Bronchial epithelial cell (primary cell): ENCODE data around the gene RTL10. TPM values are rescaled to one million over a fixed set of nuclear protein-coding genes. Genes with fewer than 3 reads are reported as not detected.
"Not testable (repeated sequence)": the region's sequence is repeated elsewhere in the genome, so short reads cannot be mapped to it uniquely, and the experiment has no call there.

Experiments used
- DNase-seq: peaks from one replicate; pipeline ENCODE4 v3.0.0-alpha.2; 2010; ENCODE audit warnings: low read depth
- FAIRE-seq: peaks from 2 replicates; lab custom pipeline; 2011; peaks lifted over from hg19 to GRCh38; lab: Jason Lieb, UNC
- H3K27me3 ChIP-seq: 2 replicates; pipeline ENCODE4 v1.5.1; 2011; ENCODE audit warnings: low read length; ENCODE audit not compliant: control insufficient read depth, insufficient read depth
- H3K36me3 ChIP-seq: 2 replicates; pipeline ENCODE4 v1.5.1; 2011; ENCODE audit warnings: low read length; ENCODE audit not compliant: control insufficient read depth, insufficient read depth
- H3K4me3 ChIP-seq: 2 replicates; pipeline ENCODE4 v1.5.1; 2011; ENCODE audit warnings: mild to moderate bottlenecking, low read depth, low read length, control low read depth
- total RNA-seq: library from RNA; depleted of rRNA; stranded (reverse); fragments of >200 nt; gene quantifications from 2 replicates; pipeline ENCODE4 v1.2.1, GENCODE V29; 2014
- TF ChIP-seq, protein P1 (sequence below): IDR thresholded peaks from 2 replicates; pipeline ENCODE4 v1.5.1; 2011; ENCODE audit warnings: mild to moderate bottlenecking, moderate library complexity, low read length, control low read depth, inconsistent platforms; ENCODE audit not compliant: insufficient read depth, severe bottlenecking

Gene RTL10
- total RNA-seq, 1 donor from 2014 or later = 9.5 TPM

DNA sequence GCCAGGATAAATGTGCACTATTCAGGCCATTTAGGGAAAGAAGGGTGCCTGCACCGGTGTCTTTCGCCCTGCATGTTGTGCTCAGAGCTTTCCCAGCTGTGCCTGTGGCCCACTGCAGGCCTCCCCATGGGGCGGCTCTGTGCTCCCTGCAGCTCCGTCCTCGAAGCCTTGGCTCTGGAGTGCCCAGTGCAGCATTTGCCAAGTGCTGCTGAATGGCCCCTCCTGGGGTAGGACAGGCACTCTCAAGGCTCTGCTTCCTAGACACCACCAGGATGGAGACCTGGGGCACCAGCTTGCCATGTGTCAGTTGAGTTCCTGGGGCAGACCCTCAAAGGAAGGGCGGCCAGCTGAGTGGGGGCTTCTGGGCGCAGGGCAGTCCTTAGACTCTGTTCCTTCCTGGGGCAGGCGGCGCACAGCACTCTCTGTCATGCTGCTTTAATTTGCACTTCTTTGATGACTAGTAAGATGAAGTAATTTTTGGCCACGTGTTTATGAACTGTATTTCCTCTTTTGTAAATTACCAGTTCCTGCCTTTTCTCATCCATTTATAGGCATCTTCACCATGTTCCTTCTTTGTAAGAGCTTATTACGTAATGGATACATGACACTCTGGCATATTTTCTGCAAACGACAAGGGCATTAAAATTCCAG lies 32.1 kb upstream of the RTL10 start:
- H3K4me3 ChIP-seq = no peak overlapping the region
- H3K36me3 ChIP-seq = peaks cover 2% of the 10 kb centered on the region
- DNase-seq (peak; percentile 90), FAIRE-seq (peak; percentile 23)
- H3K27me3 ChIP-seq = no peaks in the 10 kb centered on the region
- TF ChIP-seq, protein P1, sequence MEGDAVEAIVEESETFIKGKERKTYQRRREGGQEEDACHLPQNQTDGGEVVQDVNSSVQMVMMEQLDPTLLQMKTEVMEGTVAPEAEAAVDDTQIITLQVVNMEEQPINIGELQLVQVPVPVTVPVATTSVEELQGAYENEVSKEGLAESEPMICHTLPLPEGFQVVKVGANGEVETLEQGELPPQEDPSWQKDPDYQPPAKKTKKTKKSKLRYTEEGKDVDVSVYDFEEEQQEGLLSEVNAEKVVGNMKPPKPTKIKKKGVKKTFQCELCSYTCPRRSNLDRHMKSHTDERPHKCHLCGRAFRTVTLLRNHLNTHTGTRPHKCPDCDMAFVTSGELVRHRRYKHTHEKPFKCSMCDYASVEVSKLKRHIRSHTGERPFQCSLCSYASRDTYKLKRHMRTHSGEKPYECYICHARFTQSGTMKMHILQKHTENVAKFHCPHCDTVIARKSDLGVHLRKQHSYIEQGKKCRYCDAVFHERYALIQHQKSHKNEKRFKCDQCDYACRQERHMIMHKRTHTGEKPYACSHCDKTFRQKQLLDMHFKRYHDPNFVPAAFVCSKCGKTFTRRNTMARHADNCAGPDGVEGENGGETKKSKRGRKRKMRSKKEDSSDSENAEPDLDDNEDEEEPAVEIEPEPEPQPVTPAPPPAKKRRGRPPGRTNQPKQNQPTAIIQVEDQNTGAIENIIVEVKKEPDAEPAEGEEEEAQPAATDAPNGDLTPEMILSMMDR = no peak

GRCh38 chr22:19885841-19886592 lies 31.3 kb upstream of the RTL10 start:
- FAIRE-seq (no peak), DNase-seq (no peak)
- Histone ChIP-seq H3K27me3 (no peaks in the 10 kb centered on the region), H3K36me3 (peaks cover 2% of the 10 kb centered on the region), H3K4me3 (no peak overlapping the region)
- TF ChIP-seq, protein P1 = no peak

- Histone ChIP-seq H3K36me3 (peaks cover 2% of the 10 kb centered on the region), H3K4me3 (no peak overlapping the region), H3K27me3 (no peaks in the 10 kb centered on the region)
- FAIRE-seq (no peak), DNase-seq (no peak)
- TF ChIP-seq, protein P1 = no peak
Measured at GRCh38 chr22:19884954-19885751, 30.5 kb upstream of the RTL10 start.

- Histone ChIP-seq H3K36me3 (peaks cover 2% of the 10 kb centered on the region), H3K27me3 (no peaks in the 10 kb centered on the region), H3K4me3 (no peak overlapping the region)
- FAIRE-seq = no peak
- TF ChIP-seq, protein P1 = no peak
- no peak for DNase-seq
Measured at GRCh38 chr22:19884161-19884953, 29.7 kb upstream of the RTL10 start.

- H3K4me3 ChIP-seq, H3K27me3 ChIP-seq, DNase-seq, H3K36me3 ChIP-seq, FAIRE-seq: not testable (repeated sequence)
Measured at GRCh38 chr22:19883446-19883845, 28.8 kb upstream of the RTL10 start.
